Measurements from ENCODE around the gene TUT7. TPM values are rescaled to one million over a fixed set of nuclear protein-coding genes. Genes with fewer than 3 reads are reported as not detected.

Gene TUT7
- total RNA-seq, 1 donor from 2014 or later: 26.6 TPM

DNA sequence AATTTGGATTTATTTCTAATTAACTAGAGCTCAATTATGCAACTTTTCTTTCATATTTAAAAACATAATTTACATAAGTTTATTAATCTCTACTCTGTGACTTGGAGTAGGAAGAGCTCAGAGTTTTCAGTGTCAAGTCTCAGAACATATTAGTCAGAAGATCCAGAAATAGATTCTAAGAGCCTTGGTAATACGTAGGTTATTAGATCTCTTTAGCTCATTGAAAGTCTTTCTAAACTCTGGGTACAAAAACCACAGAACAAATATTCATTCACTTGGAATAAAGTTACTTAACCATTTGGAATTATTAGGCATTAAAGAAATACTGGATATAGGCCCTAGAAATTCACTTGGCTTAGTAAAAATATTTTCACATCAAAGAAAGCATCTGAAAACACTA is 45.5 kb downstream of the TUT7 start:
- Mint-ChIP-seq H3K4me3 (no peak overlapping the region), H3K27ac (no peak overlapping the region), H3K36me3 (peaks cover 52% of the 10 kb centered on the region), H3K27me3 (ENCODE audit: low read depth) (no peaks in the 10 kb centered on the region), H3K9me3 (peaks cover 5% of the 10 kb centered on the region), H3K4me1 (peaks cover 13% of the 10 kb centered on the region)
- TF ChIP-seq, protein P1, sequence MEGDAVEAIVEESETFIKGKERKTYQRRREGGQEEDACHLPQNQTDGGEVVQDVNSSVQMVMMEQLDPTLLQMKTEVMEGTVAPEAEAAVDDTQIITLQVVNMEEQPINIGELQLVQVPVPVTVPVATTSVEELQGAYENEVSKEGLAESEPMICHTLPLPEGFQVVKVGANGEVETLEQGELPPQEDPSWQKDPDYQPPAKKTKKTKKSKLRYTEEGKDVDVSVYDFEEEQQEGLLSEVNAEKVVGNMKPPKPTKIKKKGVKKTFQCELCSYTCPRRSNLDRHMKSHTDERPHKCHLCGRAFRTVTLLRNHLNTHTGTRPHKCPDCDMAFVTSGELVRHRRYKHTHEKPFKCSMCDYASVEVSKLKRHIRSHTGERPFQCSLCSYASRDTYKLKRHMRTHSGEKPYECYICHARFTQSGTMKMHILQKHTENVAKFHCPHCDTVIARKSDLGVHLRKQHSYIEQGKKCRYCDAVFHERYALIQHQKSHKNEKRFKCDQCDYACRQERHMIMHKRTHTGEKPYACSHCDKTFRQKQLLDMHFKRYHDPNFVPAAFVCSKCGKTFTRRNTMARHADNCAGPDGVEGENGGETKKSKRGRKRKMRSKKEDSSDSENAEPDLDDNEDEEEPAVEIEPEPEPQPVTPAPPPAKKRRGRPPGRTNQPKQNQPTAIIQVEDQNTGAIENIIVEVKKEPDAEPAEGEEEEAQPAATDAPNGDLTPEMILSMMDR (IDR thresholded peaks at IDR 0.05; ENCODE audit: unreplicated experiment): no peak
- DNase-seq (ENCODE audit: low spot score in 2 of 2, unreplicated experiment in 2 of 2): no peak

DNA sequence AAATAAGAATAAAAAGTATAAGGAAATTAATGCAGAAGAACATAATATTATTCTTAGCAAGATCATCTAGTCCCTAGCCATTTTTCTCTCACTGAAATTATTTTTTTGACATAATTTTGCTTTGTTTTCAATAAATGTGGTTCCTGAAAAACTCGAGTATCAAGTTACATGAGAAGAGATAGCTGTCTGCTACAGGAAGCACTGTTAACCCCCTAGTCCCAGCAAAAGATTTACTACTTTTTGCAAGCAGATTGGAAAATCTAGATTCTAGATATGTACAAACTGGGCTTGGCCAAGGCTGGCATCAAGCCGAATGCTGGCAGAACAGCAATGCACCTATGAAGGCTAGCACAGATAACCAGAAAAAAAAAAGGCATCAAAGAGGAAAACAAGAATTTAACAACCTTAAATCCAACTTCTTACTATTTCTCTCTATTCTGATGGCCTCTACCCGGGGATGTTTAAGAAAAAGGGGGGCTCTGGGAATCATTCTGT is 49.9 kb downstream of the TUT7 start:
- Mint-ChIP-seq H3K27me3 (ENCODE audit: low read depth) (no peaks in the 10 kb centered on the region), H3K36me3 (peaks cover 39% of the 10 kb centered on the region), H3K9me3 (no peaks in the 10 kb centered on the region), H3K4me1 (peaks cover 17% of the 10 kb centered on the region), H3K4me3 (no peak overlapping the region), H3K27ac (peak overlapping the region; percentile 89)
- no peak for DNase-seq (ENCODE audit: low spot score in 2 of 2, unreplicated experiment in 2 of 2)
- TF ChIP-seq, protein P1 (IDR thresholded peaks at IDR 0.05; ENCODE audit: unreplicated experiment): no peak

DNA sequence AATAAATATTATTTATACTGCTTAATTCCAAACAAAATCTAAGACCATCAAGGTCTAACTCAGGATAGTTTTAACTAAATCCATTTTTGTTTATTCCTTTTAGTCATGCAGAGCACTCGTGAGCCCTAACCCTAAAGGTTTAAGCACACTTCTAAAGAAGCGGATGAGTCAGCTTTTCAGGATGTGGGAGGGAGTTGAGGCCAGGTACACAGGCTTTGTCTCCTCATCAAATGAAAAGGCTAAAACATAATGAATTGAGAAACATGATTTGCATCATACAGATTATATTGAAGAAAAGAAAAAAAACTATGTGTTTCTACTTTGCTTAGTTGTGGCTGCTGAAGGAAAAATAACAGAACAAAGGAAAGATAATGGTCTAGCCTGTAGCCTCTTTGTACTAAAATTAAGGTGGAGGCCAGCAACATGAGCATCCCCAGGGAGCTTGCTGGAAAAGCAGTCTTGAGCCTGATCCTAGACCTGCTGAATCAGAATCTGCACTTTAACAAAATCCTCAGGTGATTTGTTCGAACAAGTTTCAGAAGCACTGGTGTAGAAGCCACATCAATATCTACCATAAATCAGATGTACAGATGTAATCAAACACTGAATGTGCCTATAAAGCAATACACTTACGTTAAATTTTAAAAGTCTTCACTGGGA is 50.8 kb downstream of the TUT7 start:
- no peaks in the 10 kb centered on the region for H3K9me3 Mint-ChIP-seq
- peaks cover 36% of the 10 kb centered on the region for H3K36me3 Mint-ChIP-seq
- H3K27ac Mint-ChIP-seq: peak overlapping the region; percentile 70
- no peak overlapping the region for H3K4me3 Mint-ChIP-seq
- DNase-seq (ENCODE audit: low spot score in 2 of 2, unreplicated experiment in 2 of 2): no peak
- H3K27me3 Mint-ChIP-seq (ENCODE audit: low read depth): no peaks in the 10 kb centered on the region
- peaks cover 17% of the 10 kb centered on the region for H3K4me1 Mint-ChIP-seq
- TF ChIP-seq, protein P1 (IDR thresholded peaks at IDR 0.05; ENCODE audit: unreplicated experiment): no peak

DNA sequence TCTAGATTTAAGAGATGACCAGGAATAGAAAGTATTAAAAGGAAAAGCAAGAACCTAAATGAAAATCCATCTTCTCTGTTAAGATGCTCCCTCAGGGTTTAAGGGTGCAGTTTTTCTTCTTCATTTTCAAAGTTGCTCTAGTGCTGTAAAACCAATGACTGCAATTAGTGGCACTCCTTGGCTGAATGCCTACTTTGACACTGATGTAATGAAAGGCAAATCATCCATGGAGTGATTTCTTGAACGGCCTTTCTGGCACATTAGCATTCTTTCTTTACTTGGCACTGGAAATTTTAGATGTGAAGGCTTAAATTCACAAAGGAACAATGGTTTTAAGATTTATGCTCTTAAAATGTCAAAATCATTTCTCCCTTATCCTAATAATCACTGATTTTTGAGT is 52.5 kb downstream of the TUT7 start:
- DNase-seq (ENCODE audit: low spot score in 2 of 2, unreplicated experiment in 2 of 2): no peak
- Mint-ChIP-seq H3K27me3 (ENCODE audit: low read depth) (no peaks in the 10 kb centered on the region), H3K9me3 (no peaks in the 10 kb centered on the region), H3K4me1 (peaks cover 17% of the 10 kb centered on the region), H3K27ac (no peak overlapping the region), H3K4me3 (no peak overlapping the region), H3K36me3 (peaks cover 39% of the 10 kb centered on the region)
- TF ChIP-seq, protein P1 (IDR thresholded peaks at IDR 0.05; ENCODE audit: unreplicated experiment): no peak

DNA sequence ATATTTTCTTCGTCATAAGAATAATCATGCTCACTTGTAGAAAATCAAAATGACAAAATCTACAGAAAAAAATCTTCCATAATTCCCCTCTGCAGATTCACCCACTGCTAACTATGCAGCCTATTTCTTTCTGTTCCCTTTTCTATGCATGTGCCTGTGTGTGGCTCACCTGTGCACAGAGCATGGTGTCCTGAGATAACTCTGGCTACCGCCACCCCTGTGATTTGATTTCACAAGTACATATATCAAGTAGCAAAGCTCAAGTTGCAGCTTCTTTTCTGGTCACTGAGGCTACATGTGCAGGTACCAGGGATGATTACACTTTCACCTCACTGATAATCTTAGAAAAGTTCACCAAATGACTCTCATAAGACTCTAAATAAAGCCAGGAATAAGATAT is 53.5 kb downstream of the TUT7 start:
- Mint-ChIP-seq H3K9me3 (no peaks in the 10 kb centered on the region), H3K27ac (no peak overlapping the region), H3K27me3 (ENCODE audit: low read depth) (no peaks in the 10 kb centered on the region), H3K4me1 (peaks cover 17% of the 10 kb centered on the region), H3K36me3 (peaks cover 34% of the 10 kb centered on the region), H3K4me3 (no peak overlapping the region)
- TF ChIP-seq, protein P1 (IDR thresholded peaks at IDR 0.05; ENCODE audit: unreplicated experiment): no peak
- DNase-seq (ENCODE audit: low spot score in 2 of 2, unreplicated experiment in 2 of 2): no peak
